IPS-NIHi7 (cell line): ENCODE results near the gene SNU13.
"Not testable (repeated sequence)": the region's sequence is repeated elsewhere in the genome, so short reads cannot be mapped to it uniquely, and the experiment has no call there.

ENCODE experiments used
- DNase-seq: peaks from one replicate; pipeline ENCODE4 v3.0.0; 2012; ENCODE audit warnings: mixed read lengths; ENCODE audit errors: extremely low spot score

SNU13 gene

DNA sequence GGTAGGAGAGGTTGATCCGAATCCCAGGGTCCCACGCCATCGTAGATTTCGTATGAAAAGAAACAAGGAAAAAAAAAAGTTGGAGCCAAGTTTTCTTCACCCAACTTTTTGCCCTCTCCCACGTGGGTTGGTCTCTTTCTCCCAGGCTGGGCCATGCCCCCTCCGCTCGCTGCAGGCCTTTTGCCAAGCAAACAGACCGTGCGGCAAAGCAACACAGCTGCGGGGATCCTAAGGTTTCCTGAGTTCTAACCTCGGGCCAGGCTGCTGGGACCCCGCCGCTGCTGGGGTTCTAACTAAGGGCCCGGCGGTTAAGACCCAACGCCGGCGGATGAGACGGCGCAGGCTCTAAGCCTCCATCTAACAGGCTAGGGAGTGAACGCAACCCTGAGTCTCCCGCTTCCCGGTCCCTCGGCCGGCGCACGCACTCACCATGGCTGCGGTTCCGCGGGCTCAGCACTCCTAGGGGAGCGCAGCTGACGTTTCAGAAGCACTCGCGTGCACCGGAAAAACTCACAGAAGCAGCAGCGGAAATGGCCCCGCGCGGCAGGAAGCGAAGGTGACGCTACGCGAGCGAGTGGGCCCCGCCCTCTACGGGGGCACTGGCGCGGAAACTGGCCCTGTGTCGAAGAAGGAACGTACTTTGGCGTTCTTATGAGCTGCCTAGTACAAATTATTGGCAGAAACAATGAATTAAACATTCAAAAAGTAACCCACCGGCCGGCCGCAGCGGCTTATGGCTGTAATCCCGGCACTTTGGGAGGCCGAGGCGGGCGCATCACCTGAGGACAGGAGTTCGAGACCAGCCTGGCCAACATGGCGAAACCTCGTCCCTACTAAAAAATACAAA, at the start of gene SNU13:
Gene SNU13 (minus strand): TSS at position 503 of the 847 bp plus-strand sequence. CDS start 71 bp downstream, at position 432.
- DNase-seq = peak; percentile 88

DNA sequence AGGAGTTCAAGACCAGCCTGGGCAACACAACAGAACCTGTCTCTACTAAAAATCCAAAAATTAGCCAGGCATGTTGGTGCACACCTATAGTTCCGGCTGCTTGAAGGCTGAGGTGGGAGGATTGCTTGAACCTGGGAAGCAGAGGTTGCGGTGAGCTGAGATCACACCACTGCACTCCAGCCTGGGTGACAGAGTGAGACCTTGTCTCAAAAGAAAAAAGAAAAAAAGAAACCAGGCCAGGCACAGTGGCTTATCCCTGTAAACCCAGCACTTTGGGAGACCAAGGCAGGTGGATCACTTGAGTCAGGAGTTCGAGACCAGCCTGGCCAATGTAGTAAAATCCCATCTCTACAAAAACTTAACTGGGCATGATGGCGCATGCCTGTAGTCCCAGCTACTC, 44.6 kb upstream of the SNU13 start:
- DNase-seq = not testable (repeated sequence)

DNA sequence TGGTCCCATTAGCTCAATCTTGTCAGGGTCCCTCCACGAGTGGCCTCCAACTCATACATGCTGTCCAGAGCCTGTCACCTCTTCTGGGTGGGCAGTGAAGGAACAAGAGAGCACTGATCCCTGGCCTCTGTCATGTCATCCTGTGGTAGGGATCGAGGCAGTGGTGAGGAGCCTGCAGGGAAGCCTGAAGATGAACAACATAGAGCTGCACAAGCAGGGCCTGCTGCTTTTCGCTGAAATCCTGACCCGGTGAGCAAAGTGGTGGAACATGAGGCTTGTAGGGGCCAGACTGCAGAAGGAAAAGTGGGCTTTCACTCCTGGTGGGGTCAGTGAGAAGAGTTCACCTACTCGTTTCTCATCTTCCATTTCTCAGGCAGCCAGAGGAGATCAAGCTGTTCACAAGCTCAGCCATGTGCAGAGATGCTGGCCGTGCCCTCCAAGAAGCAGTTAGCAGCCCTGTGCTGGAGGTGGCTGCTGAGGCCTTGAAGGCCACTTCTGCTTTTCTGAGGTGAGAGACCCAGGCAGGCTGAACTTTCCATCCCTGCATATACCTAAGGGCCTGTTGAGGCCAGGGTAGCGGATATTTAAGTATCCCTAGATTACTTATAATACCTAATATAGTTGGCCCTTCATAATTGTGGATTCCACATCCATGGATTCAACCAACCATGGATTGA, 43.6 kb upstream of the SNU13 start:
- DNase-seq = no peak

DNA sequence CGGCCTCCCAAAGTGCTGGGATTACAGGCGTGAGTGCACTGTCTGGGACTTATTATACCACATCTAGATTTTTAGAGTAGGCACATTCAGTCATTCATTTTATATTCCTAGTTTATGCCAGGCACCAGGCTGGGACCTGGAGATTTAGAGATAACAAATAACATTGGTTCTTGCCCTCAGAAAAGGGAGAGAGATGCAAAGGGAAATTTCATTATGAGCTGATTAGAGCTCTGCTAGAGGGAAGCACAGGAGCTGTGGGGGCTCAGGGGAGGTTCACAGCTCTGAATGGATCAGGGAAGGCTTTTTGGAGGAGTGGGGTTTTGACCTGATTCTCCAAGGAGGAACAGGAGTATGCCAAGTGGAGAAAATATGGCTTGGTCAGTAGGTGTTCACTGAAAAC, 42.9 kb upstream of the SNU13 start:
- DNase-seq = no peak

DNA sequence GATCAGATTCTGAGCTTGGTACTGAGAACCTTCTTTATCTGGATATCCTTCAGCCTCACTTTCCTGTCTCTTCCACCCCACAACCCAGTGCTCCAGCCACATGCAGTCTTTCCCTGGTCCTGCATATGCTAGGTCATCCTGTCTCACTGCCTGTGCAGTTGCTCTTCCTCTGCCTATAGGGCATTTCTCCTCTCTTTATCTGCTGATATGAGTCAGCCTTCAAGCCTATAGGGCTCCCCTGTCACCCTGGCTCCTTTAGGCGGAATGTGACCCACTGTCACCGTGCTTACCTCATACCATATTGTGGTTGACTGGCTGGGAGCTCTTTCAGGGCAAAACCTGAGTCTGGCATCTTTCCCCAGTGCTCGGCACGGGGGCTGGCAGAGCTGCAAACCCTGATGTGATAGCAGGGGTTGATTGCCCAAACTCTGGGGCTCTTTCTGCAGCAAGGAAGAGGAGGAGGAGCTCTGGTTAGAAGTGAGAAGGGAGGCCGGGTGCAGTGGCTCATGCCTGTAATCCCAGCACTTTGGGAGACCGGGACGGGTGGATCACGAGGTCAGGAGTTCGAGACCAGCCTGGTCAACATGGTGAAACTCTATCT, 36.9 kb upstream of the SNU13 start:
- DNase-seq = no peak

DNA sequence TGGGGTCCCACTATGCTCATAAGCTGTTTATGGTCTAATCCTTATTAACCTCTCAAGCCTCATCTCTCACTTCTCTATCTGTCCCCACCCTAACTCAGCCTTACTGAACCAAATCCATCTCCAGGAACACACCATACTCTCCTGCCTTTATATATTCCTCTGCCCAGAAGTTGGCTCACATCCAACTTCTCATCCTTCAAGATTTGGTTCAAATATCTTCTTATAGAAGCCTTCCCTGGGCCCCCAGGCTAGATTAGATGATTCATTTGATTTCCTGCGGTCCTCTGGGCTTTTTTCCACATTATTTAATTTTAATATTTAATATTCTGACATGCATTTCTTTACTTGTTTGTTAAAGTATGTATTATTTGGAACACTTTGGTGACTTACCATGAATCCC, 33.8 kb upstream of the SNU13 start:
- no peak for DNase-seq

DNA sequence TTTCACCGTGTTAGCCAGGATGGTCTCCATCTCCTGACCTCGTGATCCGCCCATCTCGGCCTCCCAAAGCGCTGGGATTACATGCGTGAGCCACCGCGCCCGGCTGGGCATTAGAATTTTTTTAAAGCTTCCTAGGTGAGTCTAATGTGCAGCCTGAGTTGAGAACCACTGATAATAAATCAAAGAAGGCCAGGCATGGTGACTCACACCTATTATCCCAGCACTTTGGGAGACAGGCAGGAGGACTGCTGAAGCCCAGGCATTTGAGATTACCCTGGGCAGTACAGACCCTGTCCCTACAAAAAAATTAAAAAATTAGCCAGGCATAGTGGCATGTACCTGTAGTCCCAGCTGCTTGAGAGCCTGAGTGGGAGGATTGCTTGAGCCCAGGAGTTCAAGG, 24.3 kb upstream of the SNU13 start:
- no peak for DNase-seq

DNA sequence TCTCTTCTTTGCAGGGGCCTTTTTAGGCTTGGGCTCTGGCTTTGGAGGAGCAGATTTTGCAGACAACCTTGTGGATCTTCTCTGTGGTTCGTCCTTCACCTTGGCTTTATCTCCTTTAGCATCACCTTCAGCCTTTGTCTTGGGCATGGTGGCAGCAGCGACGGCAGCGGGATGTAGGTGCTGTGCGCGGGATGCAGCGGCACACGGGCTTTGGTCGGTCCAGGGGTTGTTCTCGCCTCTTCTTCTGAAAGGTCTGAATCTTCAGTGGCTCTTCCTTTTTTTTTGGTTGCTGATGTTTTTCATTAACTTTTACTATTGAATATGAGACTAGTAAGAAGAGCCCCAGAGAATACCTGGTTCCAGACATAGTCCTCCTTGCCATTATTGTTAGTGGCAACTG, 20.7 kb upstream of the SNU13 start:
- no peak for DNase-seq

DNA sequence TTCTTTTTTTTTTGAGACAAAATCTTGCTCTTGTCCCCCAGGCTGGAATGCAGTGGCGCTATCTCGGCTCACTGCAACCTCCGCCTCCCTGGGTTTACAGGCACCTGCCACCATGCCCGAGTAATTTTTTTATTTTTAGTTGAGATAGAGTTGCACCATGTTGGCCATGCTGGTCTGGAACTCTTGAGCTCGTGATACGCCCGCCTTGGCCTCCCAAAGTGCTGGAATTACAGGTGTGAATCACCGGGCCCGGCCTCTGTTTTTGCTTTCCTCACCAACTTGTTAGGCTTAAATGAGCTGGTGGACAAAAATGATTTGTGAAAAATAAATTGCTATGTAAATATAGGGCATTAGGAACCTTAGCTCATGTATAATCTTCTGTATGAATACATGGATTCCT, 14.1 kb upstream of the SNU13 start:
- DNase-seq = no peak

DNA sequence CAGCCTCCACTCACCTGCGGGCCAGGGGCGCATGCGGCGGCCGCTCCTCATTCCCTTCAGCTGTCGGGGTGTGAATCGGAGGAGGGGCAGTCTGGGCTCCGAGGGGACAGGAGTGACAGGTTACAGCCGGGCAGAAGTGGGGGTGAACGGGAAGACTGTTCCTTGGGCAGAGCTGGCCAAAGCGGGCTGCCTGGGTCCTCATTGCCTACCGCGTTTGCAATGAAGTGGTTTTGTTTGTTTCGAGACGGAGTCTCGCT, 11.4 kb upstream of the SNU13 start:
- DNase-seq = no peak

DNA sequence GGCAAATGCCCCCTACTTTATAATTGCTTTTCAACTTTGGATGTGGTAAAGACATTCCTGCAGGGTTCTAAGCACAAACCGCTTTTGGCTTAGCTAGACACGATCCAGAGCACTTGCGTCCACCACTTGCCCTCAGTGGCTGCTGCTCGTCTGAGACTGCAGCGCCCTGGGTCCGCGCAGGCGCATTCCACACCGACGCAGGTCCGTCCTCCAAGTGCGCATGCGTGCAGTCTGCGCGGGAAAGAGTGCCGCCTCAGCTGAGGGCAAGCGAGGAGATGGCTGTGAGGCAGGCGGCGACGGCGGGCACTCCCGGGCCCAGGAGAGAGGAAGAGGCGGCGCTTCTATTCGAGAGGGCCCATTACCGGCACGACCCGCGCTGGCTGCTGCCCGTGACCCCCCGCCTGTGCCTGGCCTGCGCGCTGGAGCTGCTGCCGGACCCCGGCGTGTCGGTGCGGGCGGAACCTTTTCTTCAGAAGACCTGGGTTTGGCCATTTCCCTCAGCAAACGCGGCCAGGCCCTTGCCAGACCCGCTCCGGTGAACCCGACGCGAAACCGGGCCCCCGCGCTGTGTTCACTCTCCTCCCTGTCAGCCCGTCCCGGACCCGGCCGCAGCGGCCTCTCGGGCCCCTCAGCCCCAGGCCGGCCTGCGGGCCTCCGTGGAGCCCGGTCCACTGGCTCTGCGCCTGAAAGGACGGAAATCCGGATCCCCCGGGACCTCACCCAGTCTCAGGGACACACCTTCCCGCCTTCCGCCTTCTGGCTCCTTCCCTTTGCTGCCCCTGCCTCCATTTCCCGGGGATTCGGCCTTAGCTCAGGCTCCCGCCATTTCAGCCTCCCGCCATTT, 10.8 kb upstream of the SNU13 start, which contains the start of gene MEI1:
Gene MEI1 (plus strand): TSS at position 240 of the 844 bp plus-strand sequence. CDS start 36 bp downstream, at position 276.
- no peak for DNase-seq

DNA sequence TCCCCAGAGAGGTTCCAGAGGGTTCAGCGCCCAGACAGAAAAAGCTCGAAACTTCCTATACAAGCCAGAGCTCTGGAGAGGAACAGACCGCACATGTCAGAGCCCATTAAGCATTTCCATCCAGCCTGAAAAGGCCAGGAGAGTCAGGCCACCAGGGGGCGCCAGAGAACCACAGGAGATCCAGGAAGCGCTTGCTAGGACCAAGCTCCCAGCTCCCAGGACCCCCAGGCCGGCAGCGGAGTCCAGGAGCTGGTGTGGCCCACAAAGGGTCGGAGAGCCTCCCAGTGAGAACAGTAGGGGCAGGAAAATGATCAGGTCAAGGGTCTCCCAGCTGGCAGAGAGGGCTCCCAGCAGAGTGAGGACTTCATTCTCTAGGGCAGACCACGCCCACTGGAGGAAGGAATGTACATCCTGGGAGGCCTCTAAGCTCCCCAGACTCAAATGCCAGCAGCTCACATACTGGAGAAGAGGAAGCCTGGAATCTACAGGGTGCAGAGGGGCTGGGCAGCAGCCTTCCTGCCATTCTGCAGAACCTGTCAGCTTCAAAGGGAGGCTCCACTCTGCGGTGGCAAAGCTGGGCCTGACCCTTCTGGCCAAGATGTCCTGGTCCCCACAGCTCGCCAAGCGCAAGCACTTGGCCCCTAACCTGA, 8.6 kb upstream of the SNU13 start:
- peak; percentile 95 for DNase-seq

DNA sequence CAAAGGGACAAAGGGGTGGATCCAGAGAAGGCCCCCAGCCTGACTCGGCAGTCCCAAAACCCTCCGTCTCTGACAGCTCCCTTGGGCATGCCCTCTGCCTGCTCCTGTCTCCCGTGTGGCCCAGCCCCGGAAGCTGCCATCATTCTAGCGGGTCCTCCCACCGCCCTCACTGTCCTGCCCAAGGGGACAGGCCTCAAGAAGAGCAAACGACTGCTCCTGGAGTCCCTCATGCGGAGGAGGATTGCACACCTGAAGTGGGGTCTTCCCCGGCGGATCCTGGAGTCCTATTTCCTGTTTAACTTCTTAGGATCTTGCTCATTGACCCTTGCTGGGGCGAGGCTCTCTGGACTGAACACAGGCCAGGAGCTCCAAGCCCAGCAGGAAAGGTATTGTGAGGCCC, 8.0 kb upstream of the SNU13 start:
- DNase-seq = peak; percentile 15

DNA sequence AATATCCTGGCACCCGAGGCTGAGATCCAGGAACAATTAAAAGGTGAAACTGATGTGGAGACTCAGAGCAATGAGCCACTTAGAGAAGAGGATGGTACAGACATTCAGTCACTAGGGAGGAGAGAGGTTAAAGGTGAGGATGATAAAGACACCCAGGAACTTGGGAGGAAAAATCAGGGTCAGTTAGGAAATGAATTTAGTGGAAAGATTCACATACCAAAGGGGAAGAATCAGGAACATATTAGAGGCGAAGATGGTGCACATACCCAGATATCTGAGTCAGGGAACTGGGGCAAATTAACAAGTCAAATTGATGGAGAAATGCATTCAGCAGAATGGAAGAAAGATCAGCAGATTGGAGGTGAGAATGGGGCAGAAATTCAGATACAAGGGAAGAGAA, 6.5 kb upstream of the SNU13 start:
- DNase-seq = no peak

DNA sequence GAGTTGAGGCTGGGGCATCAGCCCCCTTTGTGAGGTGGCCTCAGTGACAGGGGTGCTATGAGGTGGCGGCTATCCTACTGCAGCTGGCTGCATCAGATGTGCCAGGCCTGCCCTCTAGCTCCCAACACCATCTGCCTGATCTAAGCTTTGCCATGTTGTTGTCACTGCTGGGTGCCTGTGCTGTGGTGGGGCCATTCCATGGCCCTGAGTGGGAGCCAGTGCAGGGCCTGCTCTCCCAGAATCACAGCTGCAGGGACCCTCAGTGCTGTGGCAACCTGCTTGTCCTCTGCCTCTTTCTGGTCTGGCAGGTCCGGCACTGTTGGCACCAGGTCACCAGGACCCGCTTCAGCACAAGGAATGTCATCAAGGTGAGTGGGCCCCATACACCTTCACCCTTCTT, 1.8 kb upstream of the SNU13 start:
- no peak for DNase-seq

DNA sequence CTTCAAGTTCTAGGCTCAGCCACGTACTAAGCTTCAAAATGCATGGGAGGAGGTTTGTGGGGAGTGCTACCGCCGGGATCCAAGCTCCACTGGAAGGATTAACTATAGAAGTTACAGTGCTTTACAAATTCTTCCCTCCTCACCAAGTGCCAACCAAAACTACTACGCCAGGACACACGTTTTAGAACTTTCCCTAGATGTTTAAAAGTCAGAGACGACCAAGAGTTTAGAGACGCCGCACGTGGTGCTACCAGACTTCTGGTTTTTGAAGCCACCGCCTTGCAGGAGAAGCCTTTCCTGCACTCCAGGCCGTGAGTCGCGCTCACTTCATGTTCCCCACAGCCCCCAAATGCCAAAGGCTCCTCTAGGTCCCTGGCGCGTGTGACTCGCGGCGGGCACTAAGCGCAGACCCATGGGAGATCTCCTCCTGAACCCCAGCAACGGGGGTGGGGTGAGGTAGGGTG, 734 bp downstream of the SNU13 start:
- peak; percentile 24 for DNase-seq

DNA sequence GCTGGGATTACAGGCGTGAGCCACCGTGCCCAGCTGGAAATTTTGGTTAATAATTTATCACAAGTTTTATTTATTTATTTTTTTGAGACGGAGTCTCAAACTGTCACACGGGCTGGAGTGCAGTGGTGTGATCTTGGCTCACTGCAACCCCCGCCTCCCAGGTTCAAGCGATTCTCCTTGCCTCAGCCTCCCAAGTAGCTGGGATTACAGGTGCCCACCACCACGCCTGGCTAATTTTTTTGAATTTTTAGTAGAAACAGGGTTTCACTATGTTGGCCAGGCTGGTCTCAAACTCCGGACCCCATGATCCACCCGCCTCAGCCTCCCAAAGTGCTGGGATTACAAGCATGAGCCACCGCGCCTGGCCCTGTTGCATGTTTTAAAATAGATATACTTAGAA, 1.8 kb downstream of the SNU13 start:
- DNase-seq = not testable (repeated sequence)

DNA sequence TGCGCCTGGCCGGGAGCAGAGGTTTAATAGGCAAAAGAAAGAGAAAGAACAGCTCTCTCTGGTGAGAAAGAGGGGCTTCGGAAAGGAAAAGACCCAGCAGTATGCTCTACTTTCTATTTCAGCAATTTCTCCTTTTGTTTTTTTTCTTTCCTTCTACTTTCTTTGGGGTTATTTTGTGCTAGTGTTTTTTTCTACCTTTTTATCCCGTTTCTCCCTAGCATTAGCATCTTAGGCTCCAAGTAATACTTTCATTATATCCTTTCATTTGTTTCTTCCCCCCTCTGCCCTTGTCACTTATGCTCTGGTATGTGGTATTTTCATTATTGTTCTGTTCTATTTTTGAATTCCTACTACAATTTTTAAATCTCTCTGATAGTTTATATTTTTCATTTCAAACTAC, 4.5 kb downstream of the SNU13 start:
- DNase-seq = no peak

DNA sequence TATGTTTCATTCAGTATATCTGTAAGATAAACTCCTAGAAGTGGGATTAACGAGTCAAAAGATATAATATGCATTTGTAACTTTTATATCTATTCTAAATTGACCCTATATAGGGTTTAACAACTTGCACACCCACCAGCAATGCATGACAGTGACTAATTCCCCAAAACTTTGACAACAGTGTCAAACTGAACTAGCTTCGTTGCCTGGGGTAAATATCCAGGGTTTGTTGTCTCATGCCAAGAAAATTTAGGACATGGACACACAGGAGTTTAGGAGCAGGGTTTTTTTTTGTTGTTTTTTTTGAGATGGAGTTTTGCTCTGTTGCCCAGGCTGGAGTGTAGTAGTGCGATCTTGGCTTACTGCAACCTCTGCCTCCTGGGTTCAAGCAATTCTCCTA, 5.1 kb downstream of the SNU13 start:
- DNase-seq = no peak

DNA sequence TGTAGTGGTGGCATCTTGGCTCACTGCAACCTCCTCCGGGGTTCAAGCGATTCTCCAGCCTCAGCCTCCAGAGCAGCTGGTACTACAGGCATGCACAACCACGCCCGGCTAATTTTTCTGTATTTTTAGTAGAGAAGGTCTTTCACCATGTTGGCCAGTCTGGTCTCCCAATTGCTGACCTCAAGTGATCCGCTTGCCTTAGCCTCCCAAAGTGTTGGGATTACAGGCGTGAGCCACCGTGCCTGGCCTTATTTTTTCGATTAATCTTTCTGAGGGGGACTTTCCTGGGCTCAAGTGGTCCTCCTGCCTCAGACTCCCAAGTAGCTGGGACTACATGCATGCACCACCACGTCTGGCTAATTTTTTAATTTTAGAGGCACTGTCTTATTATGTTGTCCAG, 5.6 kb downstream of the SNU13 start:
- DNase-seq = no peak

DNA sequence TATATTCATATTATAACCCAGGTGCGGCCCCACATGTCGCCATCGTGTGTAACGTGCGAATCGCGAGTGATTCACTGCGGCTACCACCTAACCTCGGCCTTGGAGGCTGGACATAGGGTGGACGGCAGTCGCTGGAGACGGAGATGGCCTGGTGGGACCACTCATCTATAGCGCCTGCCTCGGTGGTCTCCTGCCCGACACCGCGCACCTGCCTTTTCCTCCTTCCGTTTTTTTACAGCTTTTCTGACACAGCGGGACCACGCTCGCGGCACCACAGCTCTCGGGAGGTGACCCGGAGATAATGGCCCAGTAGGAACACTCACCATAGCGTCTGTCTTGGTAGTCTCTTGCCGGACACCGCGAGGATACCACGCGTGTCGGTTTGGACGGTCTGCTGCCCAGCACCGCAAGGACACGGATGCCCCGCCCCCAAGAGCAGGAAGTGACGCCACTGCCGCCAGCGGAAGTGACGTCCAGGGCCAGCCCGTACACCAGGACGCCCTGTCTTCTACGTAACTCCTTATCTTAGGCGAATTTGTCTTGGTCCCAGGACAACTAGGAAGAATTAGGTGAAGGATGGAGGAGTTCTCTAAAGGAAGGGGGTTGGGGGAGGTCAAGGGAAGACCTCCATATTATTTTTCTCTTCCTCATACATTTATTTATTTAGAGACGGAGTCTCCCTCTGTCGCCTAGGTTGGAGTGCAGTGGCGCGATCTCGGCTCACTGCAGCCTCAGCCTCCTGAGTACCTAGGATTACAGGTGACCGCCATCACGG, 6.4 kb downstream of the SNU13 start:
- peak; percentile 96 for DNase-seq
